ENCODE results near the gene OVCA2. TPM values are rescaled to one million over a fixed set of nuclear protein-coding genes. Genes with fewer than 3 reads are reported as not detected.
A peak's percentile ranks its signal among the peaks of the same experiment; 100 is the strongest.

The OVCA2 gene
- total RNA-seq, 4 donors from 2014 or later = 7.9 to 27.4 (median 19.8) TPM

DNA sequence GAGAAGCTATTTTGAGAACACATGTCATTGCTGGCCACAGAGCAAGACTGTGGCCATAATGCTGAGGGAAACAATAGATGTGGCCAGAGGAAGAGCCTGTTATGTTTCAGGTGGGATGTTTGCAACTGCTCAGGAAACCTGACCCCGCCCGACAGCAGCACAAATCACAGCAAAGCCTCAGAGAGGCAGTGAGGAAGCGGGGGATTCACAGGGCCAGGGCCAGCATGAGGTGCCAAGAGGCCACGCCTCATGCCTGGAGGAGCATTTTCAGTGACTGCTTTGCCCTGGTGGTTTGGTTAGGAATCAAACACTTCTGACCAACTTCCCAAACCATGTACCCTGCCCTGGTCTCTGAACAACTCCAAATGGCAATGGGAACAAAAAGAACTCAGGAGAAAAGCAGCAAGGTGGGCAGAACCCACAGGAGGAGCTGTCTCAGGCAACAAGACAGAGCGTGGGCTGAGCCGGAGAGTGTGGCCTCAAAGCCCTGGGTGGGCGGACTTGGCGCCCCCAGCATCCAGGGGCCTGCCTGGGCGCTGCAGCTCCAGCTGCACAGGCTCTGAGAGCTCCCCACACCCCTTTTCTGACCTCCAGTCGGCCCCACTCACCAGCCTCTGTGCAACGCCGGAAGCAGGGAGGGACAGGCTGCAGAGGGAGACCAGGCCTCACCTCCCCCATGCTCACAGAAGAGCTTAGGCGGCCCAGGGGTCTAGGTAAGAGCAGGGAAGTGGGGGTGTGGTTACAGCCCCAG lies 33.7 kb downstream of the OVCA2 start:
- TF ChIP-seq POLR2A (IDR thresholded peaks at IDR 0.05) = no peak
- TF ChIP-seq, protein P1, sequence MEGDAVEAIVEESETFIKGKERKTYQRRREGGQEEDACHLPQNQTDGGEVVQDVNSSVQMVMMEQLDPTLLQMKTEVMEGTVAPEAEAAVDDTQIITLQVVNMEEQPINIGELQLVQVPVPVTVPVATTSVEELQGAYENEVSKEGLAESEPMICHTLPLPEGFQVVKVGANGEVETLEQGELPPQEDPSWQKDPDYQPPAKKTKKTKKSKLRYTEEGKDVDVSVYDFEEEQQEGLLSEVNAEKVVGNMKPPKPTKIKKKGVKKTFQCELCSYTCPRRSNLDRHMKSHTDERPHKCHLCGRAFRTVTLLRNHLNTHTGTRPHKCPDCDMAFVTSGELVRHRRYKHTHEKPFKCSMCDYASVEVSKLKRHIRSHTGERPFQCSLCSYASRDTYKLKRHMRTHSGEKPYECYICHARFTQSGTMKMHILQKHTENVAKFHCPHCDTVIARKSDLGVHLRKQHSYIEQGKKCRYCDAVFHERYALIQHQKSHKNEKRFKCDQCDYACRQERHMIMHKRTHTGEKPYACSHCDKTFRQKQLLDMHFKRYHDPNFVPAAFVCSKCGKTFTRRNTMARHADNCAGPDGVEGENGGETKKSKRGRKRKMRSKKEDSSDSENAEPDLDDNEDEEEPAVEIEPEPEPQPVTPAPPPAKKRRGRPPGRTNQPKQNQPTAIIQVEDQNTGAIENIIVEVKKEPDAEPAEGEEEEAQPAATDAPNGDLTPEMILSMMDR (IDR thresholded peaks at IDR 0.05) = peak in 2 of 4 experiments; percentile 18 to 37
- Histone ChIP-seq H3K27me3 (no peaks in the 10 kb centered on the region), H3K9me3 (no peaks in the 10 kb centered on the region), H3K36me3 (no peaks in the 10 kb centered on the region), H3K4me3 (no peak overlapping the region), H3K4me1 (peaks cover 4 to 27% of the 10 kb centered on the region in 2 donors), H3K27ac (peak overlapping the region; percentile 87 to 93)
- peak; percentile 67 to 76 for DNase-seq
- intact Hi-C loops (cut with DNase I; ENCODE audit: low total_unique reads) = no loop called here

DNA sequence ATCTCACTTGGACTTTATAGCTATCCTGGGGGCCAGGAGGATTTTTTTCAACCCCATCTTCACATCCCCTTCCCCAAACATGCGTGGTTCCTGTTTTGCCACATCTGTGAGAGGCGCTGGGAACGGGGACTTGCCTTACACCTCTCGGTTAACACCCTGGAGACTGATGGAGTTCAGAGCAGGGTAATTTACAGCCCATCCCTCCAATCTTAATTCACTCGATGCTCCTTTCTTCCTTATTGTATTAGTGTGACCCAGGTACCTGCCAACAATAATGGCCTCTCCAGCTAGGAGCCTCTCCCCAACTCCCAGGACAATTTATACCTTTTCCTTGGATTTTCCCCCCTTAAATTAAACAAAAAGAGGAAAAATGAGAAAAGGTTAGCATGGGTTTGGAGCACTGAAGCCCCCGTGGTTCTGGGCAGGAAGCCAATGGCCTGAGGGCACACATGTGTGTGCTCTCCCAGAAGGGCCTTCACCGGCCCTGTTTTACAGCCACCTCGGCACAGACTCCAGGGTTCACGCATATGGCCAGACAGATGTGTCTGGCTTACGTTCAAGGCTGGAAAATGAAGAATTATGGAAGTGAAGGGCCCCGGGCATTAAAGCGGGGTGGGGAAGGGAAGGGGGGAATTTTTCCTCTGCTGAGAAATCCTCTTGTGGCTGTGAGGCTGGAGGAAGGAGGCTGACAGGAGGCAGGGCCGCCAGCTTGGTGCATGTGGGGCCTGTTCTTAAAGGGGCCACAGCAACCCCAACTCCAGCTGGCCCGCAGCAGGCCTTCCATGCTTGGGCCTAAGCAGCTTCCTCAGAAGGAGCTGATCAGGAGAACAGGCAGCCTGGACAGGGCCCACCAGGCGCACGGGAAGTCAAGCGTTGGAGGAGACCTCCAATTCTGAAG lies 34.5 kb downstream of the OVCA2 start:
- intact Hi-C loops (cut with DNase I; ENCODE audit: low total_unique reads) = no loop called here
- no peaks in the 10 kb centered on the region for H3K36me3 ChIP-seq
- H3K9me3 ChIP-seq = no peaks in the 10 kb centered on the region
- DNase-seq = peak in 1 of 2 donors; percentile 44
- no peaks in the 10 kb centered on the region for H3K27me3 ChIP-seq
- TF ChIP-seq, protein P1 (IDR thresholded peaks at IDR 0.05) = no peak
- TF ChIP-seq POLR2A (IDR thresholded peaks at IDR 0.05) = no peak
- H3K27ac ChIP-seq = peak overlapping the region; percentile 87 to 93
- no peak overlapping the region for H3K4me3 ChIP-seq
- H3K4me1 ChIP-seq = peaks cover 4 to 25% of the 10 kb centered on the region in 2 donors

DNA sequence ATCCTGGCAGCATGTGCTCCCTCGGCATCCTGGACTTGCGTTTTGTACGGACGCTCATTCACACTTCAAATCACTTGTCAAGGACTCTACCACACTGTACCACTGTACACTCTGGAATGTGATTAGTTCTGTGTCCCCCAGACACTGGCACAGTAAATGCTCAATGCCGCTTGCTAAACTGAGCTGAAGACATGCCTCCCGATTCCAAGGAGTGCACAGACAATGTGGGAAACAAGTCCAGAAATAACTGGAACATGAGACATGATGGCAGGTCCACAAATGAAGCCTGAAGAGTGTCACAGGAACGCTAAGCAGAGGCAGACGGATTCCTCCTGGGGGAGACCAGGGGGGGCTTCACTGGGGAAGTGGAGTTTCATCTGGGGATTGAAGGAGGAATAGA lies 35.2 kb downstream of the OVCA2 start:
- peak overlapping the region; percentile 87 to 93 for H3K27ac ChIP-seq
- H3K27me3 ChIP-seq = no peaks in the 10 kb centered on the region
- H3K36me3 ChIP-seq = no peaks in the 10 kb centered on the region
- no peaks in the 10 kb centered on the region for H3K9me3 ChIP-seq
- H3K4me3 ChIP-seq = no peak overlapping the region
- H3K4me1 ChIP-seq = peaks cover 4 to 20% of the 10 kb centered on the region in 2 donors
- TF ChIP-seq, protein P1 (IDR thresholded peaks at IDR 0.05) = no peak
- TF ChIP-seq POLR2A (IDR thresholded peaks at IDR 0.05) = no peak
- no peak for DNase-seq
- intact Hi-C loops (cut with DNase I; ENCODE audit: low total_unique reads) = no loop called here

DNA sequence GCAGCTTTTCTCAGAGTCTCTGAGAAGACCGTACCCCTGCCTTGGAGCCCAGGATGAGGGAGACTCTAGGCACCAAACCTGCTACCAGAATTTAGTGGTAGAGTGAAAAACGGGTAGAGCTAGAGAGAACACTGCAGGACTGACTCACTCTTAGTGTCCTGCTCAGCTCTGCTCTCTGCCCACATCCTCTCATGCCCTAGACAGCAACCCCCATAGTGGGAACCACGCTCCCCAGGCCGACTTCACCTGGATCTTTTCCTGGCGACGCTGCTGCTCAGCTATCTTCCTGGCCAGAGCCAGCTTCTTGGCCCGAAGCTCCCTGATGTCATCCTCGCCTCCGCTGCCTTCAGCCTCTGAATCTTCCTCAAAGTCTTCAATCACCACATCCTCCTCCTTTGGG lies 39.7 kb downstream of the OVCA2 start:
- Histone ChIP-seq H3K27me3 (no peaks in the 10 kb centered on the region), H3K4me1 (peaks cover 8 to 12% of the 10 kb centered on the region in 2 donors), H3K9me3 (no peaks in the 10 kb centered on the region), H3K4me3 (no peak overlapping the region), H3K36me3 (no peaks in the 10 kb centered on the region), H3K27ac (peak overlapping the region; percentile 85 to 89)
- TF ChIP-seq, protein P1 (IDR thresholded peaks at IDR 0.05) = no peak
- no peak for TF ChIP-seq POLR2A (IDR thresholded peaks at IDR 0.05)
- DNase-seq = peak in 1 of 2 donors; percentile 31
- intact Hi-C loops (cut with DNase I; ENCODE audit: low total_unique reads) = no loop called here
